NCI-H187 treated with DMSO at 0.1 percent for 48 hours (cell line): ENCODE measurements around the gene TMEM184A.
"Not testable (repeated sequence)": the region's sequence is repeated elsewhere in the genome, so short reads cannot be mapped to it uniquely, and the experiment has no call there.

Experiments used
- DNase-seq: peaks from one replicate; lab custom pipeline; 2025; lab: John Stamatoyannopoulos, UW

The TMEM184A gene

DNA sequence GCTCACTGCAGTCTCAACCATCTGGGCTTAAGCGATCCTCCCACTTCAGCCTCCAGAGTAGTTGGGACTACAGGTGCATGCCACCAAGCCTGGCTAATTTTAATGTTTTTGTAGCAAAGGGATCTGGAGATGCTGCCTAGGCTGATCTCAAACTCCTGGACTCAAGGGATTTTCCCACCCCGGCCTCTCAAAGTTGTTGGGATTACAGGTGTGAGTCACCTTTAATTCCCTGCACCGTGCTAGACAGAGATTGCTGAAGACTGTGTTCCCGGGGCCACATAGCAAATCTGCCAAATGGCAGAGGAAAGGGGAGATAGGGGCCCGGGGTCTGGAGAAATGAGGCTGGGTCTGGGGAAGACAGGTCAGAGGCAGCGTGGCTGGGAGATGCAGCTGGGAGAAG lies 34.5 kb upstream of the TMEM184A start:
- DNase-seq: no peak

DNA sequence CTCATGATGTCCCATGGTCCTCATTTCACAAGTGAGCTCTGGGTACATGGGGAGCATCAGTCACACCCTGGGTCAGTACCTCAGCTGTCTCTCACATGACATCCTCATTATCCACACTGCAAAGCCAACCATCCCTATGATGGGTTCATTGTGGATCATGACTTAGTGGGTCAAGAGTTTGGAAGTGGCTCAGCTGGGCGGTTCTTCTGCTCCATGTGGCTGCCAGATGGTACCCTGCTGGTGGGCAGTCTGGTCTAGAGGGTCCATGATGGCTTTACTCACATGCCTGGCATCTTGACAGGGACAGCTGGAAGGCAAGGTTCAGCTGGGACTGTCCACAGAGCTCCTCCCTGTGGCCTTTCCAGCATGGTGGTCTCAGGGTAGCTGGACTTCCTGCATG lies 33.0 kb upstream of the TMEM184A start:
- no peak for DNase-seq

DNA sequence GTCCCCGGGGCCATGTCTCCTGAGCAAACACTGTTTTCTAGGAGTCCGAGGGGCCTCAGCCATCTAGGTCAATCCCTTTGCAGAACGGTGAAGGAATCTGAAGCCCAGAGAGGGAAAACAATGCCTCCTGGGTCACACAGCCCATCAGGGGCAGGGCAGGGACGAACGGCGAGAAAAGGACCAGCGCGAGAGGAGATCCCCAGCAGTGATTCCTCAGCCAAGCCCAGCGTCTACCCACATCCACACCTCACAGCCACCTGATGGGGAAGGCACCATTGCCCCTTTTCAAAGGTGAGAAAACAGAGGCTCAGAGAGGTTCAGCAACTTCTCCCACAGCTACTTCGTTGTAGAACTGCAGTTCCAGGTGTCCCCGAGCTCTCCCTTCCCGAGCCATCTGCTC lies 31.7 kb upstream of the TMEM184A start:
- DNase-seq: no peak

DNA sequence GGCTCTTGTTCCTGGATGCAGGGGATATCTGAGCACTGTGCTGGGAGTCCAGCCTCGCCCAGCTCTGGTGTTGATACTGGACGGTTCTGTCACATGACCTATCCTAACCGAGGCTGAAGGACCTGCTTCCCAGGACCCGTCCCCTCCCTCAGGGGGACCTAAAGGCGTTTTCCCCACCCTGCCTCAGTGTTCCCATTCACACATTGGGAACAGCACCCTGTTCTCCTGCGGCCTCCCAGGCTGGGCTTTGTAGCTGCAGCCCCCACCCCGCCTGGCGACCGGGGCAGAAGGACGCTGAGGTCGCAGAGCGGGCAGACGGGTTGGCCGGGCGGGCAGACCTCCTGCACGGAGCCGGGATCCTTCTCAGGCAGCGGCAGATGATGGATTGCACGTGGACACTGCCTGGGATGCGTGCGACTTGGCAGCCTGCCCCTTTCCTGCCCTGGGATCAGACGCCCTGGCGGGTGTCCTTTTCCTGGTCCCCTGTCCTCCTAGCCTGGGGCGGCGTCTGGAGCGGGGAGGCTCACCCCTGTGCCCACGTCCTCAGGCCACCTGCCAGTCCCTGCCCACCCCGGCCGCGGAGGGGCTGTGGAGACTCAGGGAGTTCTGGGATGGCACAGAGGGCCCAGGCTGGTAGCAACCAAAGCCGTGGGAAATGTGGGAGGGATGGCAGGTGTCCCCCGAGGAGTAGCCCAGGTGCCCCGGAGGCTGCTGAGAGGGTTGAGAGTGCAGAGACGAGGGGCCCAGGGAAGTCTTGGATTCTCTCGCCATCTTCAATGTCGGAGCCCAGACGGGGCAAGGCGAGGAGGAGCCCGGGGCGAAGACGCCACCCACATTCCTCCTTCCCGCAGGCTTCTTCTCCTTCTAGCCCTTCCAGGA lies 31.1 kb upstream of the TMEM184A start:
- no peak for DNase-seq

DNA sequence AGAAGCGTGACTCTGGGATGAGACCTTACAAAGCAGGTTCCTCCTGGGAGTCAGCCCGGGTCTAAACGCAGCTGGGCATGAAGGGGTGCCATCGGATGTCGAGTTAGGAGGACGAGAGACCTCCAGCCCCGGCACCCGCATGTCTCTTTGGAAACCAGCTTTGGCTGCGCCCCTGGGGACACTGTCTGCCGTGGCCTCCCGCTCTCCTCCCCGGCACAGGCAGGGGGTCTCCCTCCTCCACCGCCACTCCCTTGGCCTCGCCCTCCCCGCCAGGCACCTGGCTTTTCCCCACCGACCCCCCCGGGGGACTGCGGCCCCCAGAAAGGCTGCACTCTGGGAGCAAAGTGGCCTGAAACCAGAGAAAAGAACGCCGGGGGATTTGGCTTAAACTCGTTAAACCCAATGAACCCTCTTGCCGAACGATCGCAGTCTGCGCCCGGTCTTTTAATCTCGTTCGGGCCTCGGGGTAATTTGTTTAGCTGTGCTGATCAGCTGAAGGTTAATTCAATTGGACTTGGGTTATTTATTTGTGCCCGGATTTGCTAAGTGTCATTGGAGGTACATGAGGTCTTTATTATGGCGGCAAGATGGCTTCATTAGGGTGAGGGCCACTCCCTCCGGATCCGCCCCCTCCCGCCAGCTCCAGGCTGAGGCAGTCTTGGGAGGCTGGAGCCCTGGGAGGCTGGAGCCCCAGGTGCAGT lies 30.3 kb upstream of the TMEM184A start:
- no peak for DNase-seq

DNA sequence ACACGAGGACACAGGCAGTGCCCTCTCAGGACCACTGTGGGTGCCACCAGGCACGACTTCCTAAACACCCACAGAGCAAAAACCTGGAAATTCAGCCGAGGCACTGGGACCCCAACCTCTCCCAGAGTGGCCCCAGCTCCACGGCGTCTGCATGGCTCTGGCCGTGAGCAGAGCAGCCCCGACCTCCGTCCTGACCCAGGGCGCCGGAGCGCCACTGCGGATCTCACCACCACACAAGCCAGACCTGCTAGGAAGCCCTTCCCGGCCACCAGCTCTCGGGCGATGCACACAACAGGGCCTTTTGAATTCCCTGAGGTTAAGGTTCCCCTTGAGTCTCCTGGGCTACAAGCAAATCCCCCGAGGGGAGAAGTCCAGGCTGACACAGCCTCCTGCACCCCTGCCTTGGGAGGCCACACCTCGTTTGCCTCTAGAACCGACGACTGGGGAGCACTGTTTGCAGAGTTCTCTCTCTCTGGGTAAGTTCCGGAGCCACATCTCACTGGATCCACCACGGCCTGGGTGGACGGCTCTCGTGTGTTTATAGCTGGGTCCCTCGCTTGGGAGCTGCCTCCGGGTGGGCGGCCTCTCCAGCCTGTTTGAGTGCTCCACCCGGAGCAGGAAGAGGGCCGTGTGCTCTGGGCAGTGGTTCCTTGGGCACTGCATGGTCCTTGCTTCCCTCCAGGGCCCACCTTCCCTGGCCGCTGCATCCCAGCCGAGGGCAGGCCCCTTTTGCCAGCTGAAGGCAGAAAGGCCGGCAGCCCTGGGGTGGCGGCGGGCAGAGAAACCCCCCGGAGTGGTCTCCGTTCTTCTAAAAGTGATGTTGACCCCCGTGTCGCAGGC lies 29.4 kb upstream of the TMEM184A start:
- no peak for DNase-seq

DNA sequence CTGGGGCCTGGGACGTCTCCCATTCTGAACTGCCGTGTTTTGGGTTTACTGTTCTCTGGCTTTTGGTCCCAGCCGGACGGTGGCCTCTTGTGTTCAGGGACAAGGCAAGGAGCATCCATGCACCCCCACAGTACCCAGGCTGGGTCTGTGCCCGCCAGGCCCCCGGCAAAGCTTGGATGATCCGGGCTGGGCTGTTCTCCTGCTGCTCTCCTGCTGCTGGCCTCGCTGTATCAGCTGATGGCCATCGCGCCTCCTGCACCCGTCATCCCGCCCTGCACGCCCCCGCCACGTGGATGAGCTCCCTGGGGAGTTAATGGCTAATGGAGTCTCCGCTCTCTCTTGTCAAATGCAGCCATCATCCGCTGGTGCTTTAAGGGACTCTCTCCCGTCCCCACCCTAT lies 28.7 kb upstream of the TMEM184A start:
- no peak for DNase-seq

DNA sequence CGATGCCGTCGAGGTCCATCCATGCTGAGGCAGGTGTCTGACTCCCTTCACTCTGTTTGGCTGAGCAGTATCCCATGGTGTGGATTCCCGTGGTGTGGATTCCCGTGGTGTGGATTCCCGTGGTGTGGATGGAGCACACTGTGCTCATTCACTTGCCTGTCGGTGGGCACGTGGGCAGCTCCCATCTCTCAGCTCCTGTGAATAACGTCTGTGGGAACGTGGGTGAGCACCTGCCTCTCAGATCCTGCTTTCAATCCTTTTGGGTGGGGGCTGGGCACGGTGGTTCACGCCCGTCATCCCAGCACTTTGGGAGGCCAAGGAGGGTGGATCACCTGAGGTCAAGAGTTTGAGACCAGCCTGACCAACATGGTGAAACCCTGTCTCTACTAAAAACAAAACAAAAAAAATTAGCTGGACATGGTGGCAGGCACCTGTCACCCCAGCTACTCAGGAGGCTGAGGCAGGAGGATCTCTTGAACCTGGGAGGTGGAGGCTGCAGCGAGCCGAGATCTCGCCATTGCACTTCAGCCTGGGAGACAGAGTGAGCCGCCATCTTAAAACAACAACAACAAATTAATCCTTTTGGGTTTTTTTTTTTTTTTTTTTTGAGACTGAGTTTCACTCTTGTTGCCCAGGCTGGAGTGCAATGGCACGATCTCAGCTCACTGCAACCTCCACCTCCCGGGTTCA lies 27.4 kb upstream of the TMEM184A start:
- DNase-seq: not testable (repeated sequence)

DNA sequence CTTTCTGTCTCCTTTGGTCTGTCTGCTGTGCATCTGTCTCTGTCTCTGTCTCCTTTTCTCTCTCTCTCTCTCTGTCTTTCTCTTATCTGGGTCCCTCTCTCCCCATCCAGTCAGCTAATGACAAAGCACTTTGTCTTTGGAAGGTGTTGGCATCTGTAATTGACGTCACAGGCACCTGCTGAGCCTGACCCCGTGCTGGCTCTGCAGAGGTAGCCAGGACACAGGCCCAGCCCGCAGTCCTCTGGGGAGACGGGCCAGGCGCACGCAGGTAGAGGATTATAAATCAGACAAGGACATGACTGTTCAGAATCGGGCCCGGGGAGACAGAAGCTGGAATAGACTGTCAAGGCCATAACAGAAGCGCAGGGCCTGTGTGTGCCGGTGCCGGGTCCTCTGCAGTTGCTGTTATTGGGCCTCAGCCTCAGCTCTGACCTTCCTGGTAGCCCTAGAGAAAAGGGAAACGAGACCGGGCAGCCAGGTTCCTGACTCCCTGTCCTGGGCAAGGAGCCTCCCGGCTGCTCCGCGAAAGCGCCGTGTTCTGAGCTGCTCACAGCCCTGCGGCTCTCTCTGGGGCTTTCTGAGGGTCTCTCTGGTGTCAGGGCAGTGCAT lies 24.5 kb upstream of the TMEM184A start:
- DNase-seq: no peak

DNA sequence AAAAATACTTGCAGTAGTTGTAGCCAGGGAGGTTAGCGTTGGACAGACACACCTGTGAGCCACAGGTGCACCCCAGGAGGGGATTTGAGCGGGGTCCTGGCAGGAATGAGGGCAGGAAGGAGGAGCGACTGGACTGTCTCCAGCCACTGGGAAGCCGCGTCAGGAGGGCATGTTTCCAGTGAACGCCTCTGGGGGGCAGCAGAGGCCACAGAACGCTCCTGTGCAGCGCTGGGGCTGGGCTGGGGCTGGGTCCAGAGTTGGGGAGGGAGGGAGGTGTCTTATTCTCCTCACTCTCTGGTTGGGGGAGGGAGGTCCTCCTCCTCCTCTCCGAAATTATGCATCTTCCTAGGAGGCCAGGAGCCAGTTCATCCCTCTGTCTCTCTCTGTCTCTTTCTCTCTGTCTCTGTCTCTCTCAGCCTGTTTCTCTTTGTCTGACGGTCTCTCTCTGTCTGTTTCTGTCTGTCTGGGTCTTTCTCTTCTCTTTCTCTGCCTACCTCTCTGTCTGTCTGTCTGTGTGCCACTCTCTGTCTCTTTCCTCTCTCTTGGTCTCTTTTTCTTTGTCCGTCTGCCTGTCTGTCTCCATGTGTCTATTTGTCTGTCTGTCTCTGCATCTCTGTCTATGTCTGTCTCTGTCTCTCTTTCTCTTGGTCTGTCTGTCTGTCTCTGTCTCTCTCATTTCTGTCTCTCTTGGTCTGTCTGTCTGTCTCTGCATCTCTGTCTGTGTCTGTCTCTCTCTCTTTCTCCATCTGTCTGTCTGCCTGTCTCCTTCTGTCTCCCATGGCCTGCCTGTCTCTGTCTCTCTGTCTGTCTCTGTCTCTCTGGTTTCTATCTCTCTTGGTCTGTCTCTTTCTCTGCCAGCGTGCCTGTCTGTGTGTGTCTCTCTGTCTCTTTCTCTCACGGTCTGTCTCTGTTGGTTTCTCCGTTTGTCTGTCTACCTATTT lies 23.7 kb upstream of the TMEM184A start:
- no peak for DNase-seq

DNA sequence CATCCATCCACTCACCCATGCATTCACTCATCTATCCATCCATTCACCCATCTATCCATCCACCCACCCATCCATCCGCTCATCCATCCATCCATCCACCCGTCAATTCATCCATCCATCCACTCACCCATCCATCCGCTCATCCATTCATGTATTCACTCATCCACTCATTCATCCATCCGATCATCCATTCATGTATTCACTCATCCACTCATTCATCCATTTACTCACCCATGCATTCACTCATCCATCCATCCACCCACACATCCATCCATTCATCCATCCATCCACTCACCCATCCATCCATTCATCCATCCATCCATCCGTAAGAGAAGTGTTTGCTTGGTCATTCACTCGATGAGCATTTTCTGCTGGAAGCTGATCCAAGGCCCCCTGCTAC lies 22.5 kb upstream of the TMEM184A start:
- DNase-seq: no peak

DNA sequence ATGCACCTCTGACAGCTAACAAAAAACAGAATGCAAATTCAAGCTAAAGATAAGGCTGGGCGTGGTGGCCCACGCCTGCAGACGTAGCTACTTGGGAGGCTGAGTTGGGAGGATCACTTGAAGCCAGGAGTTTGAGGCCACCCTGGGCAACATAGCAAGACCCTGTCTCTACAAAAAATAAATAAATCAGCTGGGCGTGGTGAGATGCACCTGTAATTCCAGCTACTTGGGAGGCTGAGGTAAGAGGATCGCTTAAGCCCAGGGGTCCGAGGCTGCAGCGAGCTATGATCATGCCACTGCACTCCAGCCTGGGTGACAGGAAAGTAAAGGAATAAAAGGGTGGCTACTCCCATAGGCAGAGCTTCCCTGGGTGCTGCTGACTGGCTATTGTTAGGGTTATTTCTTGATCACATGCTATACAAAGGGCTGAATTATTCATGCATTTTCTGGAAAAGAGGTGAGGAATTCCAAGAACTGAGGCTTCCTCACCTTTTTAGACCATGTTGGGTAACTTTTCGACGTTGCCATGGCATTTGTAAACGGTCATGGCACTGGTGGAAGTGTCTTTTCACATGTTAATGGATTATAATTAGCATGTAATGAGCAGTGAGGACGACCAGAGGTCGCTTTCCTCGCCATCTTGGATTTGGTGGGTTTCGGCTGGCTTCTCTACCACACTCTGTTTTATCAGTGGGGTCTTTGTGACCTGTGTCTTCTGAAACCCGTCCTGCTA lies 20.7 kb upstream of the TMEM184A start:
- DNase-seq: no peak

DNA sequence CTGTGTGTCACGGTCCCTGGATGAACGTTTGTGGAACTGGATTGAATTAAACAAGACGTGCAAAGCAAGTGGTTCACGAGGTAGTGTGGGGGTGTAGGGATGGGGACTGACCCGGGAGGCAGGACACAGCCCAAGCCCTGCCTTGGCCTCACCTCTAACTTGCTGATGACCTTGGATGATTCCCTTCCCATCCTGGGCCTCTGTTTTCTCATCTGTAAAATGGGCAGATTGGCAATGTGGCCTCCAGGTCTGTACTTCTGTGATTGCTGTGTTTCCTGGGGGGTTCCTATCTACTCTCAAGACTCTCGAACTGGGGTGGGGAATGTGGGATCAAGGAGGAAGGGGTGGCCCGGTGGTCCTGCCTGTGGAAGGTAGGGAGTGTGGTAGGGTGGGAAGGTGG lies 19.8 kb upstream of the TMEM184A start:
- DNase-seq: no peak

DNA sequence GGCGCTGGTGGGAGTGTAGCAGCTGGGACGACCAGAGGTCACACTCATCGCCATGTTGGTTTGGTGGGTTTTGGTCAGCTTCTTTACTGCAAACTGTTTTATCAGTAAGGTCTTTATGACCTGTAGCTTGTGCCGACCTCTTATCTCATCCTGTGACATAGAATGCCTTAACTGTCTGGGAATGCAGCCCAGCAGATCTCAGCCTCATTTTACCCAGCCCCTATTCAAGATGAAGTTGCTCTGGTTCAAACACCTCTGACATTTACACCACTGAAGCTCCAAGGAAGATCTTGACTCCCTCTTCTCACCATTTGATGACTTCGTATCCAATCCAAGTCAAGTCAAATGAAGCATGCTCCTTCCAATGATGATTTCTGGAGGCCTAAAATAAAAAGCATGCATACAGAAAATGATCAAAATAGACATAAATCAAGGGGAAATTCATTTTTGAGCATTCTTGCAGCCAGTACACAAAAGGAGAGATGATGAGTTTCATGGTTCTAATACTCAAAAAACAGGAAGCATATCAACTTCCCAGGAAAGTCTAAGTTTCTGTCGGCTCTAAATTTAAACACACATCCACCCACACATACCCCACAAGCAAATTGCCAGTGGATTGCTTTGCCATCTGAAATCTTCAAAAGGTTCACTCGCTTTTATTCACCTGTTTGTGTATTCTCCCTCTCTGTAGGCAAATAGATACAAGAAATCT lies 16.3 kb upstream of the TMEM184A start:
- DNase-seq: no peak

DNA sequence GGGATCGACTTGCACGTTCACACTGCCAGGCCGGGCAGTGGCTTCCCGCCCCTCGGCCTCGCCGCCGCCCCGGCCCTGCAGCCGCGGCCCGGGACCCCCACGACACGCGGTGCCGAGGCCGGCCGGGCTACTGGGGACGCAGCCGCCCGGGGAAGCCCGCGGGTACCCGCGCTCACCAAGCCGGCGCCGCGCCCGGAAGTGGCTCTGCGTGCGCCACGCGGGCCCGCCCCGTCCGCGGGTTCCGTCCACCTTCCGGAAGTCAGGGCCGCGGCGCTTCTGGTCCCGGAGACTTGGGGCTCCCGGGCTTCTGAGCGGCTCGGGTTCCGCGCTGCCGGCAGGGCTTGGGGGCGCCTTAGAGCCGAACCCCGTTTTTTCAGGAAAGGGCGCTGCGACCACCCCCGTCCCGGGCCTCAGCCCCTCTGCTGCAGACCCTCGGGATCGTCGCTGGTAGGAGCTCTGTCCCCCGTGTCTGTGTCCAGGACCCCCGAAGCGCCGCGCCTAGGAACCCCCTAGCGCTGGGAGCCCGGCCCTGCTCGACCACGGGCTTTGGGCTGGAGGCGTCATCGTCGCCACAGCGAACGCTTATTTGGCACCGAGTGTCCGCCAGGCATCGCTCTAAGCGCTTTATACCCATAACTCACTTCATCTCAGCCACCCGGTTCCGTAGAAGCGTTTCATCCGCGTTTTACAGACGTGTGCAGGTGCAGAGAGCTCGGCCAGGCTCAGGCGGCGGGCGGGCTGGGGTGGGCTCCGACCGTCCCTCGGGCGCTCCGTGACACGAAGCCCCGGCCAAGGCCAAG lies 14.0 kb upstream of the TMEM184A start, which contains the start of gene PSMG3:
Gene PSMG3, minus strand, starts transcription at position 200 of the 800 bp plus-strand sequence. CDS start 693 bp downstream, outside the sequence.
- DNase-seq: no peak

DNA sequence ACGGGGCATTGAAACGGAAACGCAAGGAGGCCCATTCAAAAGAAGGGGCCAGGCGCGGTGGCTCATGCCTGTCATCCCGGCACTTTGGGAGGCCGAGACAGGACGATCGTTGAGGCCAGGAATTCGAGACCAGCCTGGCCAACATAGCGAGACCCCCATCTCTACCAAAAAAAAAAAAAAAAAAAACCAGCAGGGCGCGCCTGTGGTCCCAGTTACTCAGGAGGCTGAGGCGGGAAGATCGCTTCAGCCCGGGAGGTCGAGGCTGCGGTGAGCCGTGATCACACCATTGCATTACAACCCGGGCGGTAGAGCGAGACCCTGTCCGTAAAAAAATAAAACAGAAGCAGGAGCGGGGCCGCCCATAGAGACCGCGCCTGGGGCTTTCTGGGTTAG lies 13.4 kb upstream of the TMEM184A start:
- no peak for DNase-seq

DNA sequence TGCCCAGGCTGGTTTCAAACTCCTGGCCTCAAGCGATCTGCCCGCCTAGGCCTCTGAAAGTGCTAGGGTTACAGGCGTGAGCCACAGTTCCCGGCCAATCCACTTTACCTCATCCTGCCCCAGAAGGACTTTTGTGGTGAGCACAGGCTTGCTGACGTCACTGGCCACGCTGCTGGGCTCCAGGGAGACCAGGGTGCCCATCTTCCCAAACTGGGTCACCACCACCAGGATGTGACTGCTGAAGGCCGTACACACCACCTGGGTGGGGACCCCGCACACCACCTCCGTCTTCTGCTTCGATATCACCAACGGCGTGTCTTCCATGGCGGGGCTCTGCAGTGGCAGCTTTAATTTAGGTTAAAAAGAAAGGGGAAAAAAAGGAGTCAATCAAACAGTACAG lies 13.0 kb upstream of the TMEM184A start:
- no peak for DNase-seq

DNA sequence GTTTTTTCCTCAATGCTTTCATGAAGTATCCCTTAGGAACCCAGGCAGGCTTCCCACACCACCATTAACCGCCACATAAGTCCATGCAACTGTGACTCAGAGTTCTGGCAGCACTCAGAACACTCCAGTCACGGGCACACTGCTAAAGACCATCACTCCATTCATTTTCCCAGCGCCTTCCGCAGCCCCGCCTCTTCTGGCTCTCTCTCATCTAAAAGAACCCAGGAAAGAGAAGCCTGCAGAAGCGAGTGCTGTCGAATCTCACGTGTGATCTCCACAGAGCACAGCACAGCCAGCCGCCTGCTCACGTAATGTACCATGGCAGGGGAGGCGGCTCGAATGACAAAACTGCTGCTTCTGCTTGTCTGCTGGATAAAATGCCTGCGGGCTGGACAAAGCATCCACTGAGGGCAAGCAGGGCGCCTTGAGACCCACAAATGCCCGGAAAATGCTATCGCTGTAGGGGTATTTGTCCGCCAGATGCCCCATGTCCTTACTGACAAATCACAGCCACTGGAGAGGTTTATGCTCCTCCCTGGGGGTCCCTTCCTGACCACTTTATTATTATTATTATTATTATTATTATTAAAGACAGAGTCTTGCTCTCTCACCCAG lies 12.0 kb upstream of the TMEM184A start:
- DNase-seq: no peak
